NCI-H187 treated with DMSO at 0.1 percent for 48 hours (cell line): ENCODE results near the gene CA5B.
"Not testable (repeated sequence)": the region's sequence is repeated elsewhere in the genome, so short reads cannot be mapped to it uniquely, and the experiment has no call there.

ENCODE experiments used
- DNase-seq: peaks from one replicate; lab custom pipeline; 2025; lab: John Stamatoyannopoulos, UW

Gene CA5B

GRCh38 chrX:15814771-15815365, 76.8 kb downstream of the CA5B start:
- DNase-seq = no peak

GRCh38 chrX:15815779-15816437, 77.8 kb downstream of the CA5B start:
- DNase-seq = no peak

- DNase-seq = no peak
Measured at GRCh38 chrX:15816438-15816809, 78.4 kb downstream of the CA5B start.

- no peak for DNase-seq
Measured at GRCh38 chrX:15816886-15817285, 78.8 kb downstream of the CA5B start.

- DNase-seq = no peak
Measured at GRCh38 chrX:15820106-15821073, 82.3 kb downstream of the CA5B start.

- DNase-seq = no peak
Measured at GRCh38 chrX:15822922-15823321, 84.9 kb downstream of the CA5B start.

- DNase-seq = no peak
Measured at GRCh38 chrX:15825936-15826335, 87.9 kb downstream of the CA5B start.

- no peak for DNase-seq
Measured at GRCh38 chrX:15829217-15829616, 91.1 kb downstream of the CA5B start.

- DNase-seq = not testable (repeated sequence)
Measured at GRCh38 chrX:15831347-15831746, 93.3 kb downstream of the CA5B start.

GRCh38 chrX:15834053-15834452, 96.0 kb downstream of the CA5B start:
- no peak for DNase-seq

GRCh38 chrX:15834827-15835595, 96.9 kb downstream of the CA5B start:
- no peak for DNase-seq
